Effector memory CD8-positive, alpha-beta T cell (primary cell): Measurements from ENCODE around the gene PHEX.
"Not testable (repeated sequence)": the region's sequence is repeated elsewhere in the genome, so short reads cannot be mapped to it uniquely, and the experiment has no call there.

Experiments
- ATAC-seq: fragments of 150-1000 bp; cut with Tn5 transposase; replicated peaks from 2 replicates; pipeline ENCODE4 v1.10.0; 2021; ENCODE audit warnings: mild to moderate bottlenecking, moderate library complexity
- DNase-seq, 3 experiments: peaks; one replicate each; pipeline ENCODE4 v3.0.0; 2021
- H3K27ac Mint-ChIP-seq, 2 donors: one replicate each; pipeline ENCODE4 v1.8.0; 2022; ENCODE audit warnings: mild to moderate bottlenecking in 2 of 2, mixed read lengths in 2 of 2, moderate library complexity in 2 of 2
- H3K27me3 Mint-ChIP-seq, 2 donors: one replicate each; pipeline ENCODE4 v1.8.0; 2022; ENCODE audit warnings: mixed read lengths in 2 of 2
- H3K36me3 Mint-ChIP-seq: one replicate; pipeline ENCODE4 v1.8.0; 2022; ENCODE audit warnings: mild to moderate bottlenecking, moderate library complexity, mixed read lengths; ENCODE audit not compliant: insufficient read depth
- H3K4me1 Mint-ChIP-seq, 2 donors: one replicate each; pipeline ENCODE4 v1.8.0; 2022; ENCODE audit warnings: low read depth in 2 of 2, mixed read lengths in 2 of 2
- H3K4me3 Mint-ChIP-seq, 2 donors: one replicate each; pipeline ENCODE4 v1.8.0; 2022; ENCODE audit warnings: mild to moderate bottlenecking in 2 of 2, mixed read lengths in 2 of 2, moderate library complexity in 2 of 2
- H3K9me3 Mint-ChIP-seq, 2 donors: one replicate each; pipeline ENCODE4 v1.8.0; 2022; ENCODE audit warnings: mixed read lengths in 2 of 2

Gene PHEX

GRCh38 chrX:22289209-22289608 is 257.1 kb downstream of the PHEX start:
- ATAC-seq, H3K4me3 Mint-ChIP-seq, H3K36me3 Mint-ChIP-seq, DNase-seq, H3K27me3 Mint-ChIP-seq, H3K4me1 Mint-ChIP-seq, H3K9me3 Mint-ChIP-seq, H3K27ac Mint-ChIP-seq: not testable (repeated sequence)

DNA sequence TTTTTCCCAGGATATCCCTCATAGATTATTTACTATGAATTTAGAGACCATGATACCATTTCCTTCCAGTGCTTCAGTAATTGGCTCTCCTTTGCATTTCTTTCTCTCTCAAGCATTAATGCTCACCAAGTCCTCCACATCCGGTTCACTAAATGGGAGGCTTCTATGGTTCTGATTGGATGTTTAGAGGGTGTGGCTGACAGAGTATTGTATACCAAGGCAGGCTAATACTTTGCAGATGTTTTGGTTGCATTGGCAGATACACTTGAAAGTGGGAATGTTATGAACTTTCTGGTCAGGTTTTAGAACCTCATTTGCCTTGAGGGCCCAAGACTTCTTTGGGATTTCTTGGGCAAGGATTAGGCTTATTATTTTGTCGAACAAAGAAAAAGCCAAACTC is 264.7 kb downstream of the PHEX start:
- Mint-ChIP-seq H3K27ac (no peak overlapping the region), H3K27me3 (no peaks in the 10 kb centered on the region), H3K9me3 (peaks cover 0 to 3% of the 10 kb centered on the region in 2 donors), H3K4me1 (no peaks in the 10 kb centered on the region), H3K36me3 (peaks cover 3% of the 10 kb centered on the region), H3K4me3 (no peak overlapping the region)
- ATAC-seq (no peak), DNase-seq (no peak)

- H3K27me3 Mint-ChIP-seq, result no peaks in the 10 kb centered on the region
- no peak overlapping the region for H3K27ac Mint-ChIP-seq
- ATAC-seq (no peak), DNase-seq (no peak)
- H3K4me1 Mint-ChIP-seq, result no peaks in the 10 kb centered on the region
- H3K9me3 Mint-ChIP-seq, result no peaks in the 10 kb centered on the region
- H3K4me3 Mint-ChIP-seq, result no peak overlapping the region
- H3K36me3 Mint-ChIP-seq, result no peaks in the 10 kb centered on the region
Measured at GRCh38 chrX:22300130-22300529, 268.0 kb downstream of the PHEX start.
